ENCODE measurements around the gene RARRES1. TPM values are rescaled to one million over a fixed set of nuclear protein-coding genes. Genes with fewer than 3 reads are reported as not detected.

Gene RARRES1
- total and polyA plus RNA-seq, 7 donors: 0.69 to 28.1 (median 2.9) TPM

GRCh38 chr3:158762701-158763100, 30.4 kb upstream of the RARRES1 start:
- intact Hi-C loops (cut with DNase I): no loop called here
- no peak for TF ChIP-seq CTCF (IDR thresholded peaks at IDR 0.05)
- Histone ChIP-seq H3K36me3 (ENCODE audit: insufficient read depth in 1 of 2, low read depth in 1 of 2) (no peaks in the 10 kb centered on the region), H3K9me3 (no peaks in the 10 kb centered on the region), H3K27me3 (ENCODE audit: insufficient read depth in 3 of 3, low read length in 2 of 3) (no peaks in the 10 kb centered on the region), H3K27ac (no peak overlapping the region), H3K4me3 (no peak overlapping the region), H3K4me1 (peaks cover 3% of the 10 kb centered on the region)
- 63 to 66% (median 66%) methylated on average over 4 of the region's 4 CpGs for WGBS, 3 donors
- DNase-seq: no peak
- ATAC-seq: peak in 3 of 4 donors; percentile 51 to 65 (median 58)

GRCh38 chr3:158761350-158761749, 29.1 kb upstream of the RARRES1 start:
- intact Hi-C loops (cut with DNase I): no loop called here
- Histone ChIP-seq H3K4me1 (no peaks in the 10 kb centered on the region), H3K27me3 (ENCODE audit: insufficient read depth in 3 of 3, low read length in 2 of 3) (no peaks in the 10 kb centered on the region), H3K9me3 (no peaks in the 10 kb centered on the region), H3K27ac (no peak overlapping the region), H3K4me3 (no peak overlapping the region), H3K36me3 (ENCODE audit: insufficient read depth in 1 of 2, low read depth in 1 of 2) (no peaks in the 10 kb centered on the region)
- DNase-seq (no peak), ATAC-seq (no peak)
- TF ChIP-seq CTCF (IDR thresholded peaks at IDR 0.05): no peak
- 78 to 82% (median 79%) methylated on average over 3 of the region's 3 CpGs for WGBS, 3 donors

DNA sequence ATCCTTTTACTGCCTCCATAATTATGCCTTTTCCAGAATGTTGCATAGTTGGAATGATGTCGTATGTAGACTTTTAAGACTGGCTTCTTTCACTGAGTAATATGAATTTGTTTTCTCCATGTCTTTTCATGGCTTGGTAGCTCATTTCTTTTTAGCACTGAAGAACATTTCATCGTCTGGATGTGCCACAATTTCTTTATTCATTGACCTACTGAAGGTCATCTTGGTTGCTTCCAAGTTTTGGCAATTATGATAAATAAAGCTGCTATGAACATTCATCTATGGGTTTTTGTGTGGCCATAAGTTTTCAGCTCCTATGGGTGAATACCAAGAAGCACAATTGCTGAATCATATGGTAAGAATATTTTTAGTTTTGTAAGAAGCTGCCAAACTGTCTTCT, 23.2 kb upstream of the RARRES1 start:
- ATAC-seq (no peak), DNase-seq (no peak)
- 54 to 76% (median 62%) methylated on average over 2 of the region's 2 CpGs for WGBS, 3 donors
- no peak for TF ChIP-seq CTCF (IDR thresholded peaks at IDR 0.05)
- no peak overlapping the region for H3K27ac ChIP-seq
- no peaks in the 10 kb centered on the region for H3K27me3 ChIP-seq (ENCODE audit: insufficient read depth in 3 of 3, low read length in 2 of 3)
- H3K4me3 ChIP-seq: no peak overlapping the region
- H3K4me1 ChIP-seq: no peaks in the 10 kb centered on the region
- intact Hi-C loops (cut with DNase I): no loop called here
- H3K9me3 ChIP-seq: no peaks in the 10 kb centered on the region
- H3K36me3 ChIP-seq (ENCODE audit: insufficient read depth in 1 of 2, low read depth in 1 of 2): peaks cover 0 to 3% of the 10 kb centered on the region in 2 donors

DNA sequence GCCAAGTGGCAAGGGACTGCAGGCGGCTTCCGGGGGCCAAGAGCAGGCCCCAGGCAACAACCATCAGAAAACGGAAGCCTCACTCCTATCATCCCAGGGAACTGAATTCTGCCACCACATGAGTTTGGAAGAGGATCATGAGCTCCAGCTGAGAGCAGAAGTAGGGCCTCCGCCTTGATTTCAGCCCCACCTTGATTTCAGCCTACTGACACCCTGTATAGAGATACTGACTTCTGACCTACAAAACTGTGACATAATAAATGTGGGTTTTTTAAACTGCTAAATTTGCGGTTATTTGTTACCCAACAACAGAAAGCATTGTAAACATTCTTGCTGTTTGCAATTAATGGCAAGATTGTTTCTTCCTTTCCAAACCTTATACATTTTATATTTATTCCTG, 21.6 kb upstream of the RARRES1 start:
- H3K4me1 ChIP-seq: no peaks in the 10 kb centered on the region

More for the DNA sequence above, 21.6 kb upstream of the RARRES1 start:
- Histone ChIP-seq H3K27ac (no peak overlapping the region), H3K4me3 (no peak overlapping the region), H3K36me3 (ENCODE audit: insufficient read depth in 1 of 2, low read depth in 1 of 2) (peaks cover 3 to 8% of the 10 kb centered on the region in 2 donors), H3K27me3 (ENCODE audit: insufficient read depth in 3 of 3, low read length in 2 of 3) (no peaks in the 10 kb centered on the region), H3K9me3 (no peaks in the 10 kb centered on the region)
- intact Hi-C loops (cut with DNase I): no loop called here
- 94 to 99% (median 95%) methylated on average over 5 of the region's 5 CpGs for WGBS, 3 donors
- ATAC-seq (no peak), DNase-seq (no peak)
- no peak for TF ChIP-seq CTCF (IDR thresholded peaks at IDR 0.05)

Measured in psoas muscle (tissue), 8 donors.